Neutrophil (primary cell): ENCODE data around the gene RFTN2.
"Not testable (repeated sequence)": the region's sequence is repeated elsewhere in the genome, so short reads cannot be mapped to it uniquely, and the experiment has no call there.

ENCODE experiments used
- H3K27ac ChIP-seq: fragments of 200-600 bp; sonication (generic); 2 replicates; pipeline ENCODE4 v1.5.1; 2016; ENCODE audit warnings: mild to moderate bottlenecking, moderate library complexity
- H3K27me3 ChIP-seq: fragments of 200-600 bp; sonication (generic); 2 replicates; pipeline ENCODE4 v1.6.0; 2016; ENCODE audit warnings: mild to moderate bottlenecking
- H3K36me3 ChIP-seq: fragments of 200-600 bp; sonication (generic); 2 replicates; pipeline ENCODE4 v1.5.1; 2017
- H3K4me1 ChIP-seq, 2 experiments: fragments of 200-600 bp in 1 of 2; sonication (generic) in 1 of 2; 1 replicate in 1 of 2; 2 replicates in 1 of 2; pipeline versions ENCODE4 v1.5.1 to v1.6.1; 2013 to 2016; ENCODE audit warnings: low read depth in 1 of 2, low read length in 1 of 2, mild to moderate bottlenecking in 1 of 2, moderate library complexity in 1 of 2; ENCODE audit not compliant: control insufficient read depth in 1 of 2, insufficient read depth in 1 of 2
- H3K4me3 ChIP-seq, 2 experiments: fragments of 200-600 bp in 1 of 2; sonication (generic) in 1 of 2; 1 replicate in 1 of 2; 2 replicates in 1 of 2; pipeline ENCODE4 v1.5.1; 2013 to 2016; ENCODE audit warnings: low read depth in 1 of 2, low read length in 1 of 2, mild to moderate bottlenecking in 1 of 2, moderate library complexity in 1 of 2
- H3K9me3 ChIP-seq: fragments of 200-600 bp; sonication (generic); 2 replicates; pipeline ENCODE4 v1.5.1; 2016
- CTCF ChIP-seq: fragments of 200-600 bp; sonication (generic); IDR thresholded peaks from 2 replicates; pipeline ENCODE4 v1.5.1; 2016; ENCODE audit warnings: antibody characterized with exemption

Gene RFTN2

GRCh38 chr2:197647961-197648690 lies 27.3 kb downstream of the RFTN2 start:
- no peaks in the 10 kb centered on the region for H3K36me3 ChIP-seq
- TF ChIP-seq CTCF: no peak
- no peak overlapping the region for H3K27ac ChIP-seq
- H3K4me3 ChIP-seq: no peak overlapping the region
- no peaks in the 10 kb centered on the region for H3K9me3 ChIP-seq
- no peaks in the 10 kb centered on the region for H3K27me3 ChIP-seq
- H3K4me1 ChIP-seq: no peaks in the 10 kb centered on the region

GRCh38 chr2:197641666-197642065 lies 33.7 kb downstream of the RFTN2 start:
- no peak overlapping the region for H3K4me3 ChIP-seq
- TF ChIP-seq CTCF: no peak
- H3K27ac ChIP-seq: no peak overlapping the region
- no peaks in the 10 kb centered on the region for H3K9me3 ChIP-seq
- H3K27me3 ChIP-seq: peaks cover 7% of the 10 kb centered on the region
- H3K4me1 ChIP-seq: no peaks in the 10 kb centered on the region
- H3K36me3 ChIP-seq: no peaks in the 10 kb centered on the region

GRCh38 chr2:197640571-197641122 lies 34.7 kb downstream of the RFTN2 start:
- H3K36me3 ChIP-seq, H3K9me3 ChIP-seq, H3K4me1 ChIP-seq, H3K27me3 ChIP-seq, H3K4me3 ChIP-seq, H3K27ac ChIP-seq: not testable (repeated sequence)

- H3K36me3 ChIP-seq: no peaks in the 10 kb centered on the region
- no peak overlapping the region for H3K27ac ChIP-seq
- H3K4me1 ChIP-seq: peaks cover 0 to under 1% of the 10 kb centered on the region in 2 experiments
- no peaks in the 10 kb centered on the region for H3K9me3 ChIP-seq
- TF ChIP-seq CTCF: no peak
- no peak overlapping the region for H3K4me3 ChIP-seq
- H3K27me3 ChIP-seq: no peaks in the 10 kb centered on the region
These were observed 42.2 kb downstream of the RFTN2 start for GRCh38 chr2:197633109-197633657.

- no peak for TF ChIP-seq CTCF
- Histone ChIP-seq H3K27ac (no peak overlapping the region), H3K27me3 (no peaks in the 10 kb centered on the region), H3K4me1 (peaks cover 8 to 16% of the 10 kb centered on the region in 2 experiments), H3K36me3 (no peaks in the 10 kb centered on the region), H3K9me3 (no peaks in the 10 kb centered on the region), H3K4me3 (no peak overlapping the region)
These were observed 47.3 kb downstream of the RFTN2 start for GRCh38 chr2:197628043-197628500.

GRCh38 chr2:197626965-197627625 lies 48.3 kb downstream of the RFTN2 start:
- peaks cover 8 to 16% of the 10 kb centered on the region in 2 experiments for H3K4me1 ChIP-seq
- H3K36me3 ChIP-seq: no peaks in the 10 kb centered on the region
- no peaks in the 10 kb centered on the region for H3K9me3 ChIP-seq
- no peak overlapping the region for H3K4me3 ChIP-seq
- no peaks in the 10 kb centered on the region for H3K27me3 ChIP-seq
- H3K27ac ChIP-seq: no peak overlapping the region
- no peak for TF ChIP-seq CTCF
